ENCODE data around the gene PDPN.

GRCh38 chr1:13582713-13583443 lies 754 bp upstream of the PDPN start:
- TF ChIP-seq SP1 (IDR thresholded peaks at IDR 0.05; ENCODE audit: low read depth) (no peak), JUND (IDR thresholded peaks at IDR 0.05) (no peak), POLR2A (IDR thresholded peaks at IDR 0.05; ENCODE audit: borderline replicate concordance, extremely low read depth, insufficient read depth, insufficient read length) (no peak), CTCF (IDR thresholded peaks at IDR 0.05 in 2 of 3, conservative IDR thresholded peaks at IDR 0.05 in 1 of 3; ENCODE audit: borderline replicate concordance in 1 of 3, insufficient read depth in 1 of 3, low read depth in 2 of 3, low read length in 2 of 3) (no peak), EZH2phosphoT487 (IDR thresholded peaks at IDR 0.05; ENCODE audit: borderline replicate concordance) (no peak), EGR1 (IDR thresholded peaks at IDR 0.05; ENCODE audit: low read depth) (no peak), REST (IDR thresholded peaks at IDR 0.05; ENCODE audit: low read depth) (no peak), TCF7L2 (IDR thresholded peaks at IDR 0.05; ENCODE audit: borderline replicate concordance, extremely low read depth, insufficient read depth, insufficient read length) (no peak)

Data from HCT116 (cell line).